RWPE2 (cell line): ENCODE data around the gene MACROD2.
A peak's percentile ranks its signal among the peaks of the same experiment; 100 is the strongest.

ENCODE experiments used
- ATAC-seq: fragments of 200-7000 bp; cut with Tn5 transposase; 3 replicates; pipeline ENCODE4 v1.9.1; 2021; ENCODE audit warnings: low read depth
- DNase-seq: peaks from one replicate; pipeline ENCODE4 v3.0.0-alpha.2; 2020; ENCODE audit warnings: low spot score
- H3K27ac ChIP-seq: fragments of 450-650 bp; 2 replicates; pipeline ENCODE4 v1.5.1; 2017; ENCODE audit warnings: mild to moderate bottlenecking; ENCODE audit not compliant: poor library complexity, severe bottlenecking
- H3K27me3 ChIP-seq: fragments of 250-450 bp; sonication (Bioruptor Pico); 2 replicates; pipeline ENCODE4 v1.5.1; 2021; ENCODE audit warnings: mild to moderate bottlenecking, moderate library complexity; ENCODE audit not compliant: insufficient read depth, poor library complexity, severe bottlenecking
- H3K36me3 ChIP-seq: fragments of 250-450 bp; sonication (Bioruptor Pico); 2 replicates; pipeline ENCODE4 v1.5.1; 2020; ENCODE audit warnings: low read depth, mild to moderate bottlenecking, moderate library complexity
- H3K4me1 ChIP-seq: fragments of 250-450 bp; sonication (Bioruptor Pico); 2 replicates; pipeline ENCODE4 v1.5.1; 2021; ENCODE audit warnings: mild to moderate bottlenecking, moderate library complexity; ENCODE audit not compliant: insufficient read depth, poor library complexity, severe bottlenecking
- H3K4me3 ChIP-seq: fragments of 250-450 bp; sonication (Bioruptor Pico); 2 replicates; pipeline ENCODE4 v1.5.1; 2021; ENCODE audit warnings: mild to moderate bottlenecking, moderate library complexity; ENCODE audit not compliant: severe bottlenecking
- H3K9me3 ChIP-seq: fragments of 250-450 bp; sonication (Bioruptor Pico); 2 replicates; pipeline ENCODE4 v1.5.1; 2021; ENCODE audit warnings: mild to moderate bottlenecking, moderate library complexity; ENCODE audit not compliant: severe bottlenecking
- CTCF ChIP-seq: fragments of 450-650 bp; IDR thresholded peaks from one replicate; pipeline ENCODE4 v1.5.1; 2017; ENCODE audit warnings: mild to moderate bottlenecking, moderate library complexity; ENCODE audit not compliant: poor library complexity, severe bottlenecking

MACROD2 gene

GRCh38 chr20:14956538-14956937, 961.2 kb downstream of the MACROD2 start:
- Histone ChIP-seq H3K36me3 (no peaks in the 10 kb centered on the region), H3K4me3 (no peak overlapping the region), H3K9me3 (no peaks in the 10 kb centered on the region), H3K27me3 (no peaks in the 10 kb centered on the region), H3K4me1 (peaks cover 14% of the 10 kb centered on the region), H3K27ac (no peak overlapping the region)
- TF ChIP-seq CTCF: no peak
- DNase-seq (no peak), ATAC-seq (no peak)

GRCh38 chr20:14957402-14957801, 962.1 kb downstream of the MACROD2 start:
- H3K9me3 ChIP-seq: no peaks in the 10 kb centered on the region
- no peak overlapping the region for H3K4me3 ChIP-seq
- H3K27ac ChIP-seq: no peak overlapping the region
- H3K36me3 ChIP-seq: no peaks in the 10 kb centered on the region
- no peak for ATAC-seq
- DNase-seq: no peak
- TF ChIP-seq CTCF: no peak
- H3K27me3 ChIP-seq: no peaks in the 10 kb centered on the region
- peaks cover 8% of the 10 kb centered on the region for H3K4me1 ChIP-seq

GRCh38 chr20:14958626-14959025, 963.3 kb downstream of the MACROD2 start:
- H3K4me3 ChIP-seq: no peak overlapping the region
- H3K4me1 ChIP-seq: peaks cover 12% of the 10 kb centered on the region
- H3K27me3 ChIP-seq: no peaks in the 10 kb centered on the region
- H3K36me3 ChIP-seq: no peaks in the 10 kb centered on the region
- no peak for DNase-seq
- H3K9me3 ChIP-seq: no peaks in the 10 kb centered on the region
- TF ChIP-seq CTCF: no peak
- H3K27ac ChIP-seq: no peak overlapping the region
- no peak for ATAC-seq

GRCh38 chr20:14959506-14960475, 964.5 kb downstream of the MACROD2 start:
- no peaks in the 10 kb centered on the region for H3K27me3 ChIP-seq
- no peak overlapping the region for H3K4me3 ChIP-seq
- H3K36me3 ChIP-seq: no peaks in the 10 kb centered on the region
- ATAC-seq (peak; percentile 23; the same call in 2 of the 3 replicates), DNase-seq (no peak)
- H3K27ac ChIP-seq: peak overlapping the region; percentile 21
- H3K9me3 ChIP-seq: no peaks in the 10 kb centered on the region
- peaks cover 16% of the 10 kb centered on the region for H3K4me1 ChIP-seq
- peak; percentile 17 for TF ChIP-seq CTCF

GRCh38 chr20:14960831-14961230, 965.5 kb downstream of the MACROD2 start:
- ATAC-seq (no peak), DNase-seq (no peak)
- H3K9me3 ChIP-seq: no peaks in the 10 kb centered on the region
- TF ChIP-seq CTCF: no peak
- peak overlapping the region; percentile 21 for H3K27ac ChIP-seq
- no peak overlapping the region for H3K4me3 ChIP-seq
- peaks cover 16% of the 10 kb centered on the region for H3K4me1 ChIP-seq
- H3K36me3 ChIP-seq: no peaks in the 10 kb centered on the region
- no peaks in the 10 kb centered on the region for H3K27me3 ChIP-seq
